OCI-LY7 (cell line): Measurements from ENCODE around the gene YOD1.

Source experiments
- EZH2phosphoT487 ChIP-seq: fragments of 200-600 bp; sonication (generic); IDR thresholded peaks from 2 replicates; pipeline ENCODE4 v1.6.1; 2018; ENCODE audit warnings: low read depth, borderline replicate concordance, mild to moderate bottlenecking, mixed run types, antibody characterized with exemption, low read length, moderate library complexity, mixed read lengths
- TF ChIP-seq, protein P1 (sequence below): fragments of 200-600 bp; sonication (generic); conservative IDR thresholded peaks from 2 replicates; pipeline ENCODE4 v1.5.1; 2014; ENCODE audit warnings: mild to moderate bottlenecking, antibody characterized with exemption, low read length, moderate library complexity, mixed read lengths

- TF ChIP-seq, protein P1, sequence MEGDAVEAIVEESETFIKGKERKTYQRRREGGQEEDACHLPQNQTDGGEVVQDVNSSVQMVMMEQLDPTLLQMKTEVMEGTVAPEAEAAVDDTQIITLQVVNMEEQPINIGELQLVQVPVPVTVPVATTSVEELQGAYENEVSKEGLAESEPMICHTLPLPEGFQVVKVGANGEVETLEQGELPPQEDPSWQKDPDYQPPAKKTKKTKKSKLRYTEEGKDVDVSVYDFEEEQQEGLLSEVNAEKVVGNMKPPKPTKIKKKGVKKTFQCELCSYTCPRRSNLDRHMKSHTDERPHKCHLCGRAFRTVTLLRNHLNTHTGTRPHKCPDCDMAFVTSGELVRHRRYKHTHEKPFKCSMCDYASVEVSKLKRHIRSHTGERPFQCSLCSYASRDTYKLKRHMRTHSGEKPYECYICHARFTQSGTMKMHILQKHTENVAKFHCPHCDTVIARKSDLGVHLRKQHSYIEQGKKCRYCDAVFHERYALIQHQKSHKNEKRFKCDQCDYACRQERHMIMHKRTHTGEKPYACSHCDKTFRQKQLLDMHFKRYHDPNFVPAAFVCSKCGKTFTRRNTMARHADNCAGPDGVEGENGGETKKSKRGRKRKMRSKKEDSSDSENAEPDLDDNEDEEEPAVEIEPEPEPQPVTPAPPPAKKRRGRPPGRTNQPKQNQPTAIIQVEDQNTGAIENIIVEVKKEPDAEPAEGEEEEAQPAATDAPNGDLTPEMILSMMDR, result no peak
- TF ChIP-seq EZH2phosphoT487, result no peak
Measured at GRCh38 chr1:207062058-207062457, 11.1 kb upstream of the YOD1 start.
